DMS 273 (cell line): ENCODE data around the gene NCOR2.
A peak's percentile ranks its signal among the peaks of the same experiment; 100 is the strongest.
"Not testable (repeated sequence)": the region's sequence is repeated elsewhere in the genome, so short reads cannot be mapped to it uniquely, and the experiment has no call there.

Experiments
- DNase-seq: peaks from one replicate; lab custom pipeline; 2025; ENCODE audit not compliant: unreplicated experiment; lab: John Stamatoyannopoulos, UW

The NCOR2 gene

GRCh38 chr12:124601706-124602105 is 34.3 kb upstream of the NCOR2 start:
- DNase-seq = peak; percentile 43

- no peak for DNase-seq
Observed at GRCh38 chr12:124599074-124599999, 31.9 kb upstream of the NCOR2 start.

GRCh38 chr12:124597041-124597440 is 29.6 kb upstream of the NCOR2 start:
- no peak for DNase-seq

- no peak for DNase-seq
Observed at GRCh38 chr12:124595444-124595843, 28.0 kb upstream of the NCOR2 start.

GRCh38 chr12:124594851-124595250 is 27.4 kb upstream of the NCOR2 start:
- no peak for DNase-seq

GRCh38 chr12:124593851-124594401 is 26.5 kb upstream of the NCOR2 start:
- no peak for DNase-seq

GRCh38 chr12:124593176-124593575 is 25.8 kb upstream of the NCOR2 start:
- no peak for DNase-seq

- DNase-seq = no peak
Observed at GRCh38 chr12:124592481-124593160, 25.2 kb upstream of the NCOR2 start.

- DNase-seq = no peak
Observed at GRCh38 chr12:124592050-124592449, 24.6 kb upstream of the NCOR2 start.

GRCh38 chr12:124590447-124590846 is 23.0 kb upstream of the NCOR2 start:
- DNase-seq = no peak

- DNase-seq = peak; percentile 70
Observed at GRCh38 chr12:124588751-124589267, 21.4 kb upstream of the NCOR2 start.

GRCh38 chr12:124588018-124588634 is 20.7 kb upstream of the NCOR2 start:
- DNase-seq = no peak

- no peak for DNase-seq
Observed at GRCh38 chr12:124586756-124587155, 19.3 kb upstream of the NCOR2 start.

- not testable (repeated sequence) for DNase-seq
Observed at GRCh38 chr12:124584494-124584893, 17.1 kb upstream of the NCOR2 start.

- DNase-seq = no peak
Observed at GRCh38 chr12:124583854-124584253, 16.4 kb upstream of the NCOR2 start.

GRCh38 chr12:124582108-124582424 is 14.7 kb upstream of the NCOR2 start:
- no peak for DNase-seq

GRCh38 chr12:124581307-124582107 is 14.1 kb upstream of the NCOR2 start:
- DNase-seq = no peak

- DNase-seq = no peak
Observed at GRCh38 chr12:124579921-124580517, 12.6 kb upstream of the NCOR2 start.

- no peak for DNase-seq
Observed at GRCh38 chr12:124578854-124579253, 11.4 kb upstream of the NCOR2 start.

- DNase-seq = no peak
Observed at GRCh38 chr12:124578445-124578844, 11.0 kb upstream of the NCOR2 start.
